ENCODE data around the gene IFT74. TPM values are rescaled to one million over a fixed set of nuclear protein-coding genes. Genes with fewer than 3 reads are reported as not detected.
A peak's percentile ranks its signal among the peaks of the same experiment; 100 is the strongest.

The IFT74 gene
- total and polyA plus RNA-seq, 2 experiments from 2014 or later, result 12.6 to 15.3 TPM

GRCh38 chr9:26995810-26996209 is 39.6 kb downstream of the IFT74 start:
- H3K4me2 ChIP-seq, result no peak overlapping the region
- no peaks in the 10 kb centered on the region for H3K27me3 ChIP-seq
- H3K4me1 ChIP-seq (ENCODE audit: insufficient read depth), result no peaks in the 10 kb centered on the region
- H3K9me3 ChIP-seq (ENCODE audit: low read depth), result no peaks in the 10 kb centered on the region
- DNase-seq (ENCODE audit: low spot score), result no peak
- no peaks in the 10 kb centered on the region for H3K9me2 ChIP-seq (replicated peaks; ENCODE audit: insufficient read depth)
- no peak overlapping the region for H3K27ac ChIP-seq
- H3K79me2 ChIP-seq, result no peaks in the 10 kb centered on the region
- H4K20me1 ChIP-seq (ENCODE audit: insufficient read depth, poor library complexity, severe bottlenecking), result no peaks in the 10 kb centered on the region
- no peak overlapping the region for H2AFZ ChIP-seq
- TF ChIP-seq EZH2 (IDR thresholded peaks at IDR 0.05; ENCODE audit: borderline replicate concordance) (no peak), CTCF (IDR thresholded peaks at IDR 0.05; ENCODE audit: poor library complexity) (no peak)
- WGBS (ENCODE audit: low lambda C conversion rate, missing lambda C conversion rate), result 91% methylated on average over 2 of the region's 2 CpGs
- no peak overlapping the region for H3K4me3 ChIP-seq
- no peaks in the 10 kb centered on the region for H3K36me3 ChIP-seq (replicated peaks; ENCODE audit: insufficient read depth, low read depth)

- Histone ChIP-seq H3K9me2 (replicated peaks; ENCODE audit: insufficient read depth) (no peaks in the 10 kb centered on the region), H3K27ac (peak overlapping the region; percentile 88), H3K4me1 (ENCODE audit: insufficient read depth) (no peaks in the 10 kb centered on the region), H3K79me2 (peaks cover 11% of the 10 kb centered on the region), H3K27me3 (no peaks in the 10 kb centered on the region), H3K36me3 (replicated peaks; ENCODE audit: insufficient read depth, low read depth) (no peaks in the 10 kb centered on the region), H3K4me3 (no peak overlapping the region), H2AFZ (no peak overlapping the region), H3K9me3 (ENCODE audit: low read depth) (no peaks in the 10 kb centered on the region), H3K4me2 (peak overlapping the region; percentile 65), H4K20me1 (ENCODE audit: insufficient read depth, poor library complexity, severe bottlenecking) (no peaks in the 10 kb centered on the region)
- no peak for TF ChIP-seq EZH2phosphoT487 (IDR thresholded peaks at IDR 0.05; ENCODE audit: low read depth, severe bottlenecking, unreplicated experiment)
- TF ChIP-seq CTCF (IDR thresholded peaks at IDR 0.05; ENCODE audit: poor library complexity), result no peak
- TF ChIP-seq EZH2 (IDR thresholded peaks at IDR 0.05; ENCODE audit: borderline replicate concordance), result no peak
- WGBS (ENCODE audit: low lambda C conversion rate, missing lambda C conversion rate), result 61% methylated on average over 3 of the region's 3 CpGs
- peak; percentile 24 for DNase-seq (ENCODE audit: low spot score)
Observed at GRCh38 chr9:27003426-27004077, 47.3 kb downstream of the IFT74 start.

GRCh38 chr9:27005491-27005890 is 49.3 kb downstream of the IFT74 start, which contains the start of gene LRRC19:
TSS of gene LRRC19 (minus strand) at chr9:27005672. CDS start at chr9:26999694, 5,978 bp downstream.
- peak within 1 kb of the TSS; percentile 88 for H3K27ac ChIP-seq
- no peak within 1 kb of the TSS for H2AFZ ChIP-seq
- no peaks in the 10 kb centered on the region for H3K27me3 ChIP-seq
- peaks cover 11% of the 10 kb centered on the region for H3K79me2 ChIP-seq
- no peaks in the 10 kb centered on the region for H3K9me2 ChIP-seq (replicated peaks; ENCODE audit: insufficient read depth)
- DNase-seq (ENCODE audit: low spot score), result no peak
- H3K4me2 ChIP-seq, result peak within 1 kb of the TSS; percentile 65
- no peaks in the 10 kb centered on the region for H3K36me3 ChIP-seq (replicated peaks; ENCODE audit: insufficient read depth, low read depth)
- 70% methylated on average over 3 of the region's 3 CpGs for WGBS (ENCODE audit: low lambda C conversion rate, missing lambda C conversion rate)
- H3K4me3 ChIP-seq, result peak within 1 kb of the TSS; percentile 7
- no peaks in the 10 kb centered on the region for H3K9me3 ChIP-seq (ENCODE audit: low read depth)
- no peak for TF ChIP-seq CTCF (IDR thresholded peaks at IDR 0.05; ENCODE audit: poor library complexity)
- no peak for TF ChIP-seq EZH2 (IDR thresholded peaks at IDR 0.05; ENCODE audit: borderline replicate concordance)
- no peak for TF ChIP-seq EZH2phosphoT487 (IDR thresholded peaks at IDR 0.05; ENCODE audit: low read depth, severe bottlenecking, unreplicated experiment)
- H4K20me1 ChIP-seq (ENCODE audit: insufficient read depth, poor library complexity, severe bottlenecking), result no peaks in the 10 kb centered on the region
- no peaks in the 10 kb centered on the region for H3K4me1 ChIP-seq (ENCODE audit: insufficient read depth)
